NCI-H1048 (cell line): ENCODE data around the gene EOGT.

ENCODE experiments used
- DNase-seq: peaks from one replicate; lab custom pipeline; 2025; lab: John Stamatoyannopoulos, UW

Gene EOGT

DNA sequence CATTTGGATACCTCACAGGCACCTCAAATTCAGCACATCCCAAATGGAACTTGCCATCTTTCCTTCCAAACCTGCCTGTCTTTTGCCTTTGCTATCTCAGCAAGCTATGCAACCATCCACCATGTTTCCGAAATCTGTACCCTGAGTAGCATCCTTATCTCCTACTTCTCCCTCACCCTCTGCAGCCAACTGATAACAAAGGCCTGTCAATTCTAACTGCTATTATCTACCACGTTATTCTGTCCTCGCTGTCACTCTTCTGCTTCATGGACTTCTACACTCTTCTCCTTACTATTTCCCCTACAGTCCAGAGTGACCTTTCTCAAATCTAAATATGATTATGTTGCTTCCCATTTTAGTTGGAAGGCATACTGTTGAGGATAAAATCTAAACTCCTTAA lies 55.6 kb downstream of the EOGT start:
- no peak for DNase-seq

DNA sequence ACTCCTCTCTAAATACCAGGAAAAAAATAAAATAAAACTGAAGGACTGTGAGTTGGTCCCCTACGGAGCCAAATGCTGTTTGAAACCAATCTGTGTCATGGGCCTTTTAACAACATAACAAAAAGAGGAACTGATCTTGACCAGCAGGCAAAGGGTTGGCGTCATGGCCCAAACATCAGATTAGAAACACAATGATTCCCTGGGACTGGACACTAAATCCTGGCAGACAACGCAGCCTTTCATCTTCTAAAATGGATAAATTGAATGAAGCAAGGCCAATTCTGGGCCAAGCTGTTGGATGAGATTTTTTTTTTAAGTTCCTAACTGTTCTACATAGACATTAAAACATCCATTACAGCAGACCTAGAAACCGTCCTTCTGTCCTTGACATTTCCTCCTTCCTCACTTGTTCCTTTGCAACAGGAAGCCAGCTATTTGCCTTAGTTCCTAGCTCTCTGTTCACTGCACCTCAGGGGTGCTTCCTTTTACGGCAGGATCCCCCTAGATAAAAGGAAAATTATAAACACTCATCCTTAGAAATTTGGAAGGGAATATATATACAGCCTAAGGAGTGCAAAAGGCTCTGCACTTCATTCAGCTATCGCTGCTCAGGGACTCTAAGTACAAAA lies 59.6 kb downstream of the EOGT start:
- DNase-seq = no peak

DNA sequence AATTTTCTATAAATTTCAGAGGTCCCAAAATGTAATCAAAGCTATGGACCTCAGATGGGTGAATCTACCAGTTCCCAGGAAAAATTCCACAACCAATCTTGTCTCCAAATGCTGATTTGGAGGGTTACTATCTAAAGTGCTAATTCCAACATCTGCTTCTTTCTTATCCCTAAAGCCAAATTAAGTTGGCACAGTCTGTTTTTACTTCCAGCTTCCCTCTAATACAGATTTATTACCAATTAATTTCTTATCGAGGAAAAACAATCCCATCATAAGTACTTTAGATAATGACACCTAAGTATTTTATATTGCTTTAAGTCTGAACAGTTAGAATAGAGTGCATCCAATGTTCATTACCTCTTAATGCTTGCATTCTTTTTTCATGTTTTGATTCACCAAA lies 68.3 kb downstream of the EOGT start:
- DNase-seq = no peak

DNA sequence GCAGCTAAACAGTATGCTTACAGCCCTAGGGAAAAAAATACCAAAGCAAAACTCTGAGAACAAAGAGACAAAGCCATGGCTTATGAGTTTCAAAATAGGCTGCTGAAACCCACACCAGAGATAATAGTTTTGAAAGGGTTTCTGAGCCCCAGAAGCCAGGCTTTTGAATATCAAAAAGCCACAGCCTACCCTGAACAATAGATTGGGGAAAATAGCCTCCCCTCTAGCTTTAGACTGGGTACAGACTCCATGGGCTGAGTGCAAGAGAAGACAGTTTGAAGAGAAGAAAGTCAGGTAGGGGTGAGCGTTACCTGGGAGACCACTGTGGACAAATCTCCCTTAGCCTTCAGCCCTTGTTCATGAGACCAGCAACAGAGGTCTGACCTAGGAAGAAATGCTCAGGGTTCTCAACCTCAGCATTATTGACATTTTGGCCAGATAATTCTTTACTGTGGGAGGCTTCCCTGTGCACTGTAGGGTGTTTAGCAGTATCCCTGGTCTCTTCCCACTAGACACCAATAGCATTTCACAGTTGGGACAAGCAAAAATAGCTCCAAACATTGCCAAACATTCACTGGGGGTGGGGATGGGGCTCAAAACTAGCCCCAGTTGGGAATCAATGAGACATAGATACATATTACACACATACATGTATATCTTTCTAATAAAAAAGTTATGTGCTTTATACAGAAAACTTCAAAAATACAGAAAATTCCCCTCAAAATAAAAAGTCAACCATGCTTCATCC lies 69.6 kb downstream of the EOGT start:
- DNase-seq = no peak

DNA sequence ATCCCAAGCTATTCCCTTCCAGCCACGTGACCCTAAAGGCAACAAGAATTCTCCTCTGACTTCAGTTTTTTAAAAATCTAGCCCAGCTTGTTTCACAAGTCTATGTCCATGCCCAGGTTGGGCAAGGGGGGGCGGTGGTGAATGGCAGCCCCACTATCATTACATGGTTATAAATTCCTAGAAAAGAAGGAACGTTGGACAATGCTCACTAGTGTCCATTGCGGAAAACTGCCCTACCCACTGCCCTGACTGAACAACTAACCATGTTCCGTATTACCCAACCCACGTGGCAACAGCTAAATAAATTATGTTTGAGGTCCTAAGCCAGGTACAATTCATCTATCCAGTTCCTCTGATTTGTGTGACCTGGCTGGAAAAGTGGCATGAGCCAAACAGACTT lies 72.4 kb downstream of the EOGT start:
- DNase-seq = no peak

DNA sequence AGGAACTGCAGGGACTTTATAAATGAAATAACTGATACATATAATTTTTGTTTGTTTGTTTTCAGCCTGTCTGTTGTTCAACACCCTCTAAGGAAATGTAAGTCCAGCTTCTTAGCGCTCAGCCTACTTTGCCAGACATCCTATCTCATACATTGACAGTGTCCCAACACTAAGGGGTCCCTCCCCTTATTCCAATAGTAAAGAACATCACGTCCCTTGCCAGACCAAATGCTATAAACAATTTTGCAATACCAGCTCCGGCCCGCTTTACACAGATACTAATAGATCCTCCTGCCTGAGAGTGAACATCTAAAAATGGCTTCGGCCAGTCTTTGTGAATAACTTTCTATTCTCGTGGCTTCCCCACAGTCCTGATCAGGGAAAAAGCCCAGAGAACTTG lies 76.6 kb downstream of the EOGT start:
- no peak for DNase-seq

DNA sequence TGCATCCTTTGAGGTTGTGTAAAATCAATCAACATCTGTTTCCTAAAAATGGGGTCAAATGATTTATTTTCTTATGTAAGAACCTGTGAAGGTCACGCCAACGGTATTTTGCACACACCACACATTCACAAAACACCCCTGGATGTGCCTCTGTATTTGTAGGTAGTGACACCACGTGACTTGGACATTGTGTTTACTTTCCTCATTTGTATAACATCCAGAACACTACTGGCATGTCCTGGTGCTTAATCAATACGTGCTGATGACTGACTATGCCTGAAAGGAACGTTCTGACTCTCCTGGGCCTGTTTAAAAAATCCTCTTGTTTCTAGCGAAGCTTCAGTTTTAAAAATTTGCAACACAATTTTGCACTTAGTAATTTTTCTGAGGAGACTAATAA lies 77.7 kb downstream of the EOGT start:
- no peak for DNase-seq

DNA sequence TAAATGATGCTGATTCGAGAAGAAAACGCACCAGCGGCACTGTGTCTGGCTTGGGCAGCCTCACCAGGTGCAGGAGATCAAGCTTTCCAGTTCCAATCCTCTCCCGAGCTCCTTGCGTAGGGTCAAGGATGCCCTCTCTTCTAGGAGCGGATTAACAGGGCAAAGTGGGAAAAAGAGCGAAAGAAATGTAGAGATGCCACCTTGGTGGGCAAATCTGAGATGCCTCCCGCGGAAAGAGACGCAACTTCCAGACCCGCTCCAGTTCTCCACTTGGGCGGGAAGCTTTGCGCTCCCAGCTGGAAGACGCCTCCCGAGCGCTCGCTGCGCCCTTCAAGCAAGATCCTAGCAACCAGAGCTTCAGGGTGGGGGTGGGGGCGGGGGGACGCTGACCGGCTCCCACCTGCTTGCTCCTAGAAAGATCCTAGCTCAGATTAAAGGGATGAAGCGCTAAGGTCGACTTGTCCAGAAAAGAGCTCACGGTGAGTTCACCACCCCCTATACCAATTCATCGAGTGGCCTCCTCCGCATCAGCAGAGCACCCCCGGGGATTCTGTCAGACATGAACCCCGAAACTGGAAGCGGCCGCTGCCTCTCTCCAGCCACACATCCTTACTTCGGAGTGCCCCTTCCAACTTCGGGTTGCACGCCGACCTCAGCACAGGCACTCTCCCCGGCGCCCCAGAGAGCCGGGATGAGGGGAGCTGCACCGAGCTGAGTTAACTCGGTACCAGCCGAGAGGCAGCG lies 81.9 kb downstream of the EOGT start:
- DNase-seq = no peak
